ENCODE measurements around the gene CHST6.
"Not testable (repeated sequence)": the region's sequence is repeated elsewhere in the genome, so short reads cannot be mapped to it uniquely, and the experiment has no call there.

CHST6 gene

GRCh38 chr16:75472908-75473877 is 22.0 kb downstream of the CHST6 start:
- DNase-seq, result no peak

DNA sequence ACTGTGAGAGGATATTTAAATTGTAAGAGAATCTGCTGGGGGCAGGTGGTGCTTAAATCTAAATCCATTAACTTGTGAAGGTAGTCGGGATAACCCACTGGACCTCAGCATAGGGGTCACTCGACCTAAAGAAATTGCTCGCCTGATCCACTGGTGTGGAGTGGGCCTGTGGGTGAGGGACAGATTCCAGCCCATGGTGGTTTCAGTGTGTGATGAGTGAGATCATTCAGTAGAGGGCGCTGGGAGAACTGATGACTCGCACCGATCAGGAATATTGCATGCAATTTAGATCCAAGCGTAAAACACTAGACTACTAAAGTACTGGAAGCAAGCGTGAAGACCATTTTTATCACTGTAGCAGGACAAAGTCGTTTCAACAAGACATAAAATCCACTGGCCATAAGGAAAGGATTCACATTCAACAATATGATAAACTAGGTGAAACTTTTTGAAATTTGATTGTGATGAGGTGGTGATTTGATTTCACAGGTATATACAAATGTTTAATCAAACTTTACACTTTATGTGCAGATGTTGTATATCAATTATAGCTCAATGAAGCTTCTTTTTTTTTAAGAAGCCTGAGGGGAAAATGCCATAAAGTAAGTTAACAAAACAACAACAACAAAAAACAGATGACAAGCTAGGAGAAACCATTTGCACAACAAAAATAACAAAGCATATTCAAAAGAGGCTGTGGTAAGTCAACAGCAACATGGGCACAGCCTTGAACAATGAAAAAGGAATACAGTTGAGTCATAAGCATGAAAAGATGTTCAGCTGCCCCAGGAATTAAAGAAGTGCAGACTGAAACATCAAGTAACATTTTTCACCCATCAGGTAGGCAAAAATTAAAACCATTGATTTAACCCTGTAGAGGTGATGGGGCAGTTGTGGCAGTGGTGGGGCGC is 23.3 kb downstream of the CHST6 start:
- DNase-seq, result no peak

DNA sequence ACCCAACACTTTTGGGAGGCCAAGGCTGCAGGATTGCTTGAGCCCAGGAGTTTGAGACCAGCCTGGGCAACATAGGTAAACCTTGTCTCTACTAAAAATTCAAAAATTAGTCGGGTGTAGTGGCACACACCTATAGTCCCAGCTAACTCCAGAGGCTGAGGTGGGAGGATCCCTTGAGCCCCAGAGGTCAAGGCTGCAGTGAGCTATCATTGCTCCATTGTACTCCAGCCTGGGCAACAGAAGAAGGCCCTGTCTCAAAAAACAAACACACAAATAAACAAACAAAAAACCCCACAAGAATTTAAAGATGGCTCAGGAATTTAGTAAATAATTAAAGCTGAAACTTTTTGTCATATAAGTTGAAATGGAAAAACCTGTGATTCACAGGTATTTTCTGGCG is 28.5 kb downstream of the CHST6 start:
- no peak for DNase-seq

- DNase-seq, result peak; percentile 92
Measured at GRCh38 chr16:75464122-75464918, 30.9 kb downstream of the CHST6 start, which contains the start of gene TMEM170A. TSS of gene TMEM170A (minus strand) at chr16:75464689. CDS start at chr16:75464600, 89 bp downstream.

GRCh38 chr16:75463389-75464121 is 31.7 kb downstream of the CHST6 start:
- not testable (repeated sequence) for DNase-seq

GRCh38 chr16:75462806-75463205 is 32.4 kb downstream of the CHST6 start:
- DNase-seq, result no peak

DNA sequence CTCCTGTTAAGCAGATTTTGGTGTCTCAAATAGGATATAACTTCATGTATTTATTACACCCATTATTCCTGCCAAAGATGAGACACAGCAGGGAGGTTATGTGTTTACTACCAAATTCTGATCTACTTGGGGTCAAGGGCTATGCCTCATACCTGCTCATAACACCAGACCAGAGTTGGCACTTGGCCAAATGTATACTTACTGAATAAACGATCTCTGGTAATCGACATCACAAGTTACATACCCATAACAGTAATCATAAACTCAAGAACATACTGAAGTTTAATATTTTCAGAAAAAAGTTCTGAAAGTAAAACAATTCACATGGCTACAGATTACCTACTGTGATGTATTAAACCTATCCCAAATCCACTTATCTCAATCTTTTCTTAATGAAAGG is 33.7 kb downstream of the CHST6 start:
- no peak for DNase-seq

GRCh38 chr16:75460446-75460845 is 34.8 kb downstream of the CHST6 start:
- no peak for DNase-seq

GRCh38 chr16:75459691-75460090 is 35.5 kb downstream of the CHST6 start:
- no peak for DNase-seq

- DNase-seq, result no peak
Measured at GRCh38 chr16:75458439-75458838, 36.8 kb downstream of the CHST6 start.

DNA sequence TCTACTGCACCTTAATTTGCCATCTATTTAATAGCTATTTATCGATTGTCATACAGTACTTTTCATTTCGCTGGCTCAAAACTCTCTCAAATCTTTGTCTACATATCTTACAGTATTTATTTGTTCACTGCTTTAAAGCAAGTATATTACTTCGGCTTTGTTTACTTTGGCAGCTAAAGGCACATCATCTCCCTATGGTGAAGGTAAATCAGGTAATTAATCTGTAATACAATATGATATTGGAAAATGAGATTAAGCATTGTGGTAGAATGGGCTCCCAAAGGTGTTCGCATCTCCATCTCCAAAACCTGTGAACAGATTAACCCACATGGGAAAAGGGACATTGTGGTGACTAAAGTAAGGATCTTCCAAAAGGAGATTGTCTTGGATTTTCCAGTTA is 37.2 kb downstream of the CHST6 start:
- no peak for DNase-seq

GRCh38 chr16:75457485-75458021 is 37.7 kb downstream of the CHST6 start:
- DNase-seq, result no peak

DNA sequence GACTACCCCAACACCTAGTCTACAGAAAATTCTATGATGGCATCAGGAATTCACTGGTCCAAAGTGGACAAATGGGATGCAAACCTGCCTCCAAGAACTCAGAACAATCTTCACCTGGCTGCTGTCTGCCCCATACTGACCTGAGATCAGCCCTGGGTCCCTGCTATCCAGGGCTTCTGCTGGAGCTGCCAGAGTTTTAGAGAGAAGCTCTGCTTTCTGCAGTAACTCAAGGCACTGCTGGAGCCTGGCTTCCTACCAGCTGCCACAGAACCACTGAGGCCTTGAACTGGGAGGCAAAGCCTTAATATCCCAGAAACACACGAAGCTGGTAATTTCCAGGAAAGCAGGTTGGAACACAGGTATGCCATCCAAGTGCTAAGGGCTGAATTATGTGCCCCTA is 38.3 kb downstream of the CHST6 start:
- no peak for DNase-seq

DNA sequence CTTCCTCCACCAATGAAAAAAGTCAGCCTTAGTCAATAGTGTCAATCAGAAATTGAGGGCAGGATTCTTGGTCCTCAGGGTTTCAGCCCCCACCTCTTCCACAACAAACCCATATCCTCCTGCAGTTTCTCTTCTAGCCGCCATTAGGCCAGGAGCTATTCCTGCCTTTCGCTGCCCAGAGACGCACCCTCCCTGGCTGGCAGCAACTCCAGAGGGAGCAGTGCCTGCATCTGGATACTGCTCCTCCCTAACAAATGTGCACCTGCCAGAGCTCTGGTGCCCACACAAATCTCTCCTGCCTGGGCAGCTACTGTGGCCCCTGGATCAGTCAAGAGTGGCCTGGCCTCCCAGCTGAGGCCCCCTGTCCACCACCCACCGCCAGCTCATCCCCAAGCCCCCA is 38.8 kb downstream of the CHST6 start:
- not testable (repeated sequence) for DNase-seq

DNA sequence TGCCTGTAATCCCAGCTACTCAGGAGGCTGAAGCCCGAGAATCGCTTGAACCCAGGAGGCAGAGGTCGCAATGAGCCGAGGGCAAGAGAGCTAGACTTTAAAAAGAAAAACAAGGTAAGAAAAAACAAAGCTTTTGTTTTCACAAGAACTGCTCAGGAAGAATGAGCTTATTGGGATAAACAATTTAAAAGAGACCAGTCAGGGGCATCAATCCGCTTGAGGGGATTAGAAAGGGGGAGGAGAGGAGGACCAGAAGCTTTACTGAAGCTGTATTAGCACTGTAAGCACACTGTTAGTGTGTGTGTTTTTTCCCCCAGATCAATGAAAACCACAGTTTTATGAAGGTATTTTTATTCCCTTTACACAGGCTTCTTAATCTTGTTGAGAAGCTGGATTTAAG is 39.6 kb downstream of the CHST6 start:
- no peak for DNase-seq

GRCh38 chr16:75452464-75453190 is 42.6 kb downstream of the CHST6 start:
- no peak for DNase-seq

- no peak for DNase-seq
Measured at GRCh38 chr16:75446416-75446815, 48.8 kb downstream of the CHST6 start.

GRCh38 chr16:75445298-75445697 is 49.9 kb downstream of the CHST6 start:
- DNase-seq, result no peak

GRCh38 chr16:75443298-75443697 is 51.9 kb downstream of the CHST6 start:
- no peak for DNase-seq

- peak; percentile 73 for DNase-seq
Measured at GRCh38 chr16:75433732-75434413, 61.4 kb downstream of the CHST6 start.

Data from NCI-H1436 treated with DMSO at 0.1 percent for 48 hours (cell line).